ENCODE measurements around the gene NPHP1. TPM values are rescaled to one million over a fixed set of nuclear protein-coding genes. Genes with fewer than 3 reads are reported as not detected.
A peak's percentile ranks its signal among the peaks of the same experiment; 100 is the strongest.

Gene NPHP1
- total RNA-seq, 1 experiment from 2014 or later: 2.5 TPM

DNA sequence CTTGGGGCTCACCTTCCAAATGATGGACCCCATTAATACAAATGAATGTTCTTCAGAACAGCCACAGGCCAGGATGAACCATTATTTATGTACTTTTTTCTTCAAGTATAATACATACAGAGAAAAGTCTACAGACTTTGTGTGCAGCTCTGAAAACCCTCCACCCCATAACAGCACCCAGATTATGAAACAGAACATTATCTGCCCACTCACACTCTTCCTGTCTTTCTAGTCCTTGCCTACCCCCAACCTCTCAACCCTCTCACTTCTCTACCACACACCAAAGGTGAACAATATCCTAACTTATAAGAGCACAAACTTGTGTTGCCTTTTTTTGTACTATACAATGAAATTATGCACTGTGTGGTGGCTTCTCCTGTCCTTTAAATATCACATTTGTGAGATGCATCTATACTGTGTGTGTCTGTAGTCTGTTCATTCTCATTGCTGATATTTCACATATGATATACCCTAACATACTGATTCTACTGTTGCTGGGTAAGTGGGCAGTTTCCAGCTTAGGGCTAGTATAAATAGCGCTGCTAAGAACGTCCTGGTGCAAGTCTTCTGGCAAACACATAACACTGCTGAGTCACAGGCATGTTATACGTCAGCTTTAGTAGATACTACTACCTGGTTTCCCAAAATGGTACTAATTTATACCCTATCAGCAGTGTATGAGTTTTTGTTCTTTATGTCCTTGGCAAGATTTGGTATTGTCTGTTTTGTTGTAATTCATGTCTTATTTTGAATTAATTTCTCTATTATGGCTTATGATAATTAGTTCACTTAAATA is 1.0 kb upstream of the NPHP1 start:
- CTCF ChIA-PET: interaction anchor here (0.6 kb wide), 1 partner anchor 1493 kb away, joined by 3 read pairs; no protein-coding TSS in a partner anchor
- Mint-ChIP-seq H3K36me3 (peaks cover 8% of the 10 kb centered on the region; the same call in 1 of the 2 replicates), H3K9me3 (no peaks in the 10 kb centered on the region), H3K27ac (no peak overlapping the region), H3K4me3 (peak overlapping the region; percentile 84), H3K4me1 (peaks cover 8% of the 10 kb centered on the region), H3K27me3 (ENCODE audit: low read depth) (no peaks in the 10 kb centered on the region; the same call in 1 of the 2 replicates)
- ATAC-seq (no peak), DNase-seq (ENCODE audit: low spot score) (no peak)
- TF ChIP-seq SP1 (CRISPR knock-in tag; conservative IDR thresholded peaks at IDR 0.05) (no peak), HMGA2 (CRISPR knock-in tag; IDR thresholded peaks at IDR 0.05) (no peak), ZNF232 (CRISPR knock-in tag; IDR thresholded peaks at IDR 0.05) (no peak), JUN (CRISPR knock-in tag; IDR thresholded peaks at IDR 0.05) (no peak), ZNF416 (CRISPR knock-in tag; IDR thresholded peaks at IDR 0.05) (no peak), ZNF671 (CRISPR knock-in tag; IDR thresholded peaks at IDR 0.05) (no peak), TEAD4 (CRISPR knock-in tag; IDR thresholded peaks at IDR 0.05) (no peak), NR3C1 (CRISPR knock-in tag; conservative IDR thresholded peaks at IDR 0.05; ENCODE audit: low read depth) (no peak), MXD4 (CRISPR knock-in tag; IDR thresholded peaks at IDR 0.05; ENCODE audit: borderline replicate concordance) (no peak), NR1H2 (CRISPR knock-in tag; IDR thresholded peaks at IDR 0.05) (no peak), CREB1 (CRISPR knock-in tag; IDR thresholded peaks at IDR 0.05) (no peak), ETV6 (CRISPR knock-in tag; IDR thresholded peaks at IDR 0.05) (no peak), NFATC4 (CRISPR knock-in tag; IDR thresholded peaks at IDR 0.05) (no peak)
- TF ChIP-seq, protein P1, sequence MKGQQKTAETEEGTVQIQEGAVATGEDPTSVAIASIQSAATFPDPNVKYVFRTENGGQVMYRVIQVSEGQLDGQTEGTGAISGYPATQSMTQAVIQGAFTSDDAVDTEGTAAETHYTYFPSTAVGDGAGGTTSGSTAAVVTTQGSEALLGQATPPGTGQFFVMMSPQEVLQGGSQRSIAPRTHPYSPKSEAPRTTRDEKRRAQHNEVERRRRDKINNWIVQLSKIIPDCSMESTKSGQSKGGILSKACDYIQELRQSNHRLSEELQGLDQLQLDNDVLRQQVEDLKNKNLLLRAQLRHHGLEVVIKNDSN (CRISPR knock-in tag; IDR thresholded peaks at IDR 0.05): no peak
- TF ChIP-seq, protein P2, sequence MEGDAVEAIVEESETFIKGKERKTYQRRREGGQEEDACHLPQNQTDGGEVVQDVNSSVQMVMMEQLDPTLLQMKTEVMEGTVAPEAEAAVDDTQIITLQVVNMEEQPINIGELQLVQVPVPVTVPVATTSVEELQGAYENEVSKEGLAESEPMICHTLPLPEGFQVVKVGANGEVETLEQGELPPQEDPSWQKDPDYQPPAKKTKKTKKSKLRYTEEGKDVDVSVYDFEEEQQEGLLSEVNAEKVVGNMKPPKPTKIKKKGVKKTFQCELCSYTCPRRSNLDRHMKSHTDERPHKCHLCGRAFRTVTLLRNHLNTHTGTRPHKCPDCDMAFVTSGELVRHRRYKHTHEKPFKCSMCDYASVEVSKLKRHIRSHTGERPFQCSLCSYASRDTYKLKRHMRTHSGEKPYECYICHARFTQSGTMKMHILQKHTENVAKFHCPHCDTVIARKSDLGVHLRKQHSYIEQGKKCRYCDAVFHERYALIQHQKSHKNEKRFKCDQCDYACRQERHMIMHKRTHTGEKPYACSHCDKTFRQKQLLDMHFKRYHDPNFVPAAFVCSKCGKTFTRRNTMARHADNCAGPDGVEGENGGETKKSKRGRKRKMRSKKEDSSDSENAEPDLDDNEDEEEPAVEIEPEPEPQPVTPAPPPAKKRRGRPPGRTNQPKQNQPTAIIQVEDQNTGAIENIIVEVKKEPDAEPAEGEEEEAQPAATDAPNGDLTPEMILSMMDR (IDR thresholded peaks at IDR 0.05): no peak
- TF ChIP-seq, protein P3, sequence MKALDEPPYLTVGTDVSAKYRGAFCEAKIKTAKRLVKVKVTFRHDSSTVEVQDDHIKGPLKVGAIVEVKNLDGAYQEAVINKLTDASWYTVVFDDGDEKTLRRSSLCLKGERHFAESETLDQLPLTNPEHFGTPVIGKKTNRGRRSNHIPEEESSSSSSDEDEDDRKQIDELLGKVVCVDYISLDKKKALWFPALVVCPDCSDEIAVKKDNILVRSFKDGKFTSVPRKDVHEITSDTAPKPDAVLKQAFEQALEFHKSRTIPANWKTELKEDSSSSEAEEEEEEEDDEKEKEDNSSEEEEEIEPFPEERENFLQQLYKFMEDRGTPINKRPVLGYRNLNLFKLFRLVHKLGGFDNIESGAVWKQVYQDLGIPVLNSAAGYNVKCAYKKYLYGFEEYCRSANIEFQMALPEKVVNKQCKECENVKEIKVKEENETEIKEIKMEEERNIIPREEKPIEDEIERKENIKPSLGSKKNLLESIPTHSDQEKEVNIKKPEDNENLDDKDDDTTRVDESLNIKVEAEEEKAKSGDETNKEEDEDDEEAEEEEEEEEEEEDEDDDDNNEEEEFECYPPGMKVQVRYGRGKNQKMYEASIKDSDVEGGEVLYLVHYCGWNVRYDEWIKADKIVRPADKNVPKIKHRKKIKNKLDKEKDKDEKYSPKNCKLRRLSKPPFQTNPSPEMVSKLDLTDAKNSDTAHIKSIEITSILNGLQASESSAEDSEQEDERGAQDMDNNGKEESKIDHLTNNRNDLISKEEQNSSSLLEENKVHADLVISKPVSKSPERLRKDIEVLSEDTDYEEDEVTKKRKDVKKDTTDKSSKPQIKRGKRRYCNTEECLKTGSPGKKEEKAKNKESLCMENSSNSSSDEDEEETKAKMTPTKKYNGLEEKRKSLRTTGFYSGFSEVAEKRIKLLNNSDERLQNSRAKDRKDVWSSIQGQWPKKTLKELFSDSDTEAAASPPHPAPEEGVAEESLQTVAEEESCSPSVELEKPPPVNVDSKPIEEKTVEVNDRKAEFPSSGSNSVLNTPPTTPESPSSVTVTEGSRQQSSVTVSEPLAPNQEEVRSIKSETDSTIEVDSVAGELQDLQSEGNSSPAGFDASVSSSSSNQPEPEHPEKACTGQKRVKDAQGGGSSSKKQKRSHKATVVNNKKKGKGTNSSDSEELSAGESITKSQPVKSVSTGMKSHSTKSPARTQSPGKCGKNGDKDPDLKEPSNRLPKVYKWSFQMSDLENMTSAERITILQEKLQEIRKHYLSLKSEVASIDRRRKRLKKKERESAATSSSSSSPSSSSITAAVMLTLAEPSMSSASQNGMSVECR (CRISPR knock-in tag; IDR thresholded peaks at IDR 0.05; ENCODE audit: borderline replicate concordance): no peak
- TF ChIP-seq, protein P4, sequence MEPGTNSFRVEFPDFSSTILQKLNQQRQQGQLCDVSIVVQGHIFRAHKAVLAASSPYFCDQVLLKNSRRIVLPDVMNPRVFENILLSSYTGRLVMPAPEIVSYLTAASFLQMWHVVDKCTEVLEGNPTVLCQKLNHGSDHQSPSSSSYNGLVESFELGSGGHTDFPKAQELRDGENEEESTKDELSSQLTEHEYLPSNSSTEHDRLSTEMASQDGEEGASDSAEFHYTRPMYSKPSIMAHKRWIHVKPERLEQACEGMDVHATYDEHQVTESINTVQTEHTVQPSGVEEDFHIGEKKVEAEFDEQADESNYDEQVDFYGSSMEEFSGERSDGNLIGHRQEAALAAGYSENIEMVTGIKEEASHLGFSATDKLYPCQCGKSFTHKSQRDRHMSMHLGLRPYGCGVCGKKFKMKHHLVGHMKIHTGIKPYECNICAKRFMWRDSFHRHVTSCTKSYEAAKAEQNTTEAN (CRISPR knock-in tag; IDR thresholded peaks at IDR 0.05): no peak
- TF ChIP-seq, protein P5, sequence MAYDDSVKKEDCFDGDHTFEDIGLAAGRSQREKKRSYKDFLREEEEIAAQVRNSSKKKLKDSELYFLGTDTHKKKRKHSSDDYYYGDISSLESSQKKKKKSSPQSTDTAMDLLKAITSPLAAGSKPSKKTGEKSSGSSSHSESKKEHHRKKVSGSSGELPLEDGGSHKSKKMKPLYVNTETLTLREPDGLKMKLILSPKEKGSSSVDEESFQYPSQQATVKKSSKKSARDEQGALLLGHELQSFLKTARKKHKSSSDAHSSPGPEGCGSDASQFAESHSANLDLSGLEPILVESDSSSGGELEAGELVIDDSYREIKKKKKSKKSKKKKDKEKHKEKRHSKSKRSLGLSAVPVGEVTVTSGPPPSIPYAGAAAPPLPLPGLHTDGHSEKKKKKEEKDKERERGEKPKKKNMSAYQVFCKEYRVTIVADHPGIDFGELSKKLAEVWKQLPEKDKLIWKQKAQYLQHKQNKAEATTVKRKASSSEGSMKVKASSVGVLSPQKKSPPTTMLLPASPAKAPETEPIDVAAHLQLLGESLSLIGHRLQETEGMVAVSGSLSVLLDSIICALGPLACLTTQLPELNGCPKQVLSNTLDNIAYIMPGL (CRISPR knock-in tag; IDR thresholded peaks at IDR 0.05): no peak
- TF ChIP-seq, protein P6, sequence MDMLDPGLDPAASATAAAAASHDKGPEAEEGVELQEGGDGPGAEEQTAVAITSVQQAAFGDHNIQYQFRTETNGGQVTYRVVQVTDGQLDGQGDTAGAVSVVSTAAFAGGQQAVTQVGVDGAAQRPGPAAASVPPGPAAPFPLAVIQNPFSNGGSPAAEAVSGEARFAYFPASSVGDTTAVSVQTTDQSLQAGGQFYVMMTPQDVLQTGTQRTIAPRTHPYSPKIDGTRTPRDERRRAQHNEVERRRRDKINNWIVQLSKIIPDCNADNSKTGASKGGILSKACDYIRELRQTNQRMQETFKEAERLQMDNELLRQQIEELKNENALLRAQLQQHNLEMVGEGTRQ (CRISPR knock-in tag; IDR thresholded peaks at IDR 0.05): no peak
- TF ChIP-seq, protein P7, sequence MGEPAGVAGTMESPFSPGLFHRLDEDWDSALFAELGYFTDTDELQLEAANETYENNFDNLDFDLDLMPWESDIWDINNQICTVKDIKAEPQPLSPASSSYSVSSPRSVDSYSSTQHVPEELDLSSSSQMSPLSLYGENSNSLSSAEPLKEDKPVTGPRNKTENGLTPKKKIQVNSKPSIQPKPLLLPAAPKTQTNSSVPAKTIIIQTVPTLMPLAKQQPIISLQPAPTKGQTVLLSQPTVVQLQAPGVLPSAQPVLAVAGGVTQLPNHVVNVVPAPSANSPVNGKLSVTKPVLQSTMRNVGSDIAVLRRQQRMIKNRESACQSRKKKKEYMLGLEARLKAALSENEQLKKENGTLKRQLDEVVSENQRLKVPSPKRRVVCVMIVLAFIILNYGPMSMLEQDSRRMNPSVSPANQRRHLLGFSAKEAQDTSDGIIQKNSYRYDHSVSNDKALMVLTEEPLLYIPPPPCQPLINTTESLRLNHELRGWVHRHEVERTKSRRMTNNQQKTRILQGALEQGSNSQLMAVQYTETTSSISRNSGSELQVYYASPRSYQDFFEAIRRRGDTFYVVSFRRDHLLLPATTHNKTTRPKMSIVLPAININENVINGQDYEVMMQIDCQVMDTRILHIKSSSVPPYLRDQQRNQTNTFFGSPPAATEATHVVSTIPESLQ (CRISPR knock-in tag; IDR thresholded peaks at IDR 0.05): no peak
- POLR2A ChIA-PET: no interaction called here
